Measurements from ENCODE around the gene ZNF74.
"Not testable (repeated sequence)": the region's sequence is repeated elsewhere in the genome, so short reads cannot be mapped to it uniquely, and the experiment has no call there.

The ZNF74 gene

GRCh38 chr22:20393705-20394476 lies at the start of gene ZNF74:
TSS of gene ZNF74 (plus strand) at chr22:20394151. CDS start at chr22:20394629, 478 bp downstream.
- Mint-ChIP-seq H3K36me3 (ENCODE audit: low read depth) (peaks cover 4% of the 10 kb centered on the region), H3K4me3 (peak within 1 kb of the TSS; percentile 88), H3K9me3 (no peaks in the 10 kb centered on the region), H3K27ac (peak within 1 kb of the TSS; percentile 94), H3K4me1 (ENCODE audit: low read depth) (peaks cover 29% of the 10 kb centered on the region), H3K27me3 (no peaks in the 10 kb centered on the region)

- H3K27me3 Mint-ChIP-seq; H3K9me3 Mint-ChIP-seq; H3K27ac Mint-ChIP-seq; H3K36me3 Mint-ChIP-seq (ENCODE audit: low read depth); H3K4me1 Mint-ChIP-seq (ENCODE audit: low read depth); H3K4me3 Mint-ChIP-seq: not testable (repeated sequence)
These were observed 47.4 kb upstream of the ZNF74 start for GRCh38 chr22:20346553-20346952.

- H3K27ac Mint-ChIP-seq; H3K27me3 Mint-ChIP-seq; H3K36me3 Mint-ChIP-seq (ENCODE audit: low read depth); H3K9me3 Mint-ChIP-seq; H3K4me1 Mint-ChIP-seq (ENCODE audit: low read depth); H3K4me3 Mint-ChIP-seq: not testable (repeated sequence)
These were observed 41.4 kb upstream of the ZNF74 start for GRCh38 chr22:20352536-20352935.

GRCh38 chr22:20354238-20354975 lies 39.5 kb upstream of the ZNF74 start:
- Mint-ChIP-seq H3K4me1 (ENCODE audit: low read depth) (no peaks in the 10 kb centered on the region), H3K9me3 (no peaks in the 10 kb centered on the region)

GRCh38 chr22:20355939-20356636 lies 37.9 kb upstream of the ZNF74 start:
- H3K4me1 Mint-ChIP-seq (ENCODE audit: low read depth); H3K4me3 Mint-ChIP-seq; H3K36me3 Mint-ChIP-seq (ENCODE audit: low read depth); H3K27me3 Mint-ChIP-seq; H3K9me3 Mint-ChIP-seq; H3K27ac Mint-ChIP-seq: not testable (repeated sequence)

More at GRCh38 chr22:20354238-20354975, 39.5 kb upstream of the ZNF74 start:
- Mint-ChIP-seq H3K27me3 (no peaks in the 10 kb centered on the region), H3K27ac (no peak overlapping the region), H3K4me3 (no peak overlapping the region), H3K36me3 (ENCODE audit: low read depth) (no peaks in the 10 kb centered on the region)

GRCh38 chr22:20356906-20357305 lies 37.0 kb upstream of the ZNF74 start:
- H3K27me3 Mint-ChIP-seq; H3K9me3 Mint-ChIP-seq; H3K4me3 Mint-ChIP-seq; H3K27ac Mint-ChIP-seq; H3K36me3 Mint-ChIP-seq (ENCODE audit: low read depth); H3K4me1 Mint-ChIP-seq (ENCODE audit: low read depth): not testable (repeated sequence)

GRCh38 chr22:20357967-20358366 lies 36.0 kb upstream of the ZNF74 start:
- H3K4me1 Mint-ChIP-seq (ENCODE audit: low read depth); H3K4me3 Mint-ChIP-seq; H3K27ac Mint-ChIP-seq; H3K9me3 Mint-ChIP-seq; H3K27me3 Mint-ChIP-seq; H3K36me3 Mint-ChIP-seq (ENCODE audit: low read depth): not testable (repeated sequence)

GRCh38 chr22:20358503-20359239 lies 35.3 kb upstream of the ZNF74 start:
- not testable (repeated sequence) for H3K4me3 Mint-ChIP-seq; H3K36me3 Mint-ChIP-seq (ENCODE audit: low read depth); H3K9me3 Mint-ChIP-seq; H3K4me1 Mint-ChIP-seq (ENCODE audit: low read depth); H3K27me3 Mint-ChIP-seq; H3K27ac Mint-ChIP-seq

GRCh38 chr22:20360261-20360660 lies 33.7 kb upstream of the ZNF74 start:
- not testable (repeated sequence) for H3K27ac Mint-ChIP-seq; H3K36me3 Mint-ChIP-seq (ENCODE audit: low read depth); H3K27me3 Mint-ChIP-seq; H3K4me3 Mint-ChIP-seq; H3K9me3 Mint-ChIP-seq
- H3K4me1 Mint-ChIP-seq (ENCODE audit: low read depth): peaks cover 12% of the 10 kb centered on the region

- H3K36me3 Mint-ChIP-seq (ENCODE audit: low read depth); H3K4me3 Mint-ChIP-seq; H3K27ac Mint-ChIP-seq; H3K9me3 Mint-ChIP-seq; H3K27me3 Mint-ChIP-seq: not testable (repeated sequence)
- peaks cover 12% of the 10 kb centered on the region for H3K4me1 Mint-ChIP-seq (ENCODE audit: low read depth)
These were observed 32.8 kb upstream of the ZNF74 start for GRCh38 chr22:20360866-20361751.

GRCh38 chr22:20361752-20362229 lies 32.2 kb upstream of the ZNF74 start:
- H3K9me3 Mint-ChIP-seq; H3K36me3 Mint-ChIP-seq (ENCODE audit: low read depth); H3K27ac Mint-ChIP-seq; H3K4me3 Mint-ChIP-seq; H3K27me3 Mint-ChIP-seq: not testable (repeated sequence)
- H3K4me1 Mint-ChIP-seq (ENCODE audit: low read depth): peaks cover 12% of the 10 kb centered on the region

GRCh38 chr22:20362403-20362802 lies 31.5 kb upstream of the ZNF74 start:
- not testable (repeated sequence) for H3K9me3 Mint-ChIP-seq; H3K27ac Mint-ChIP-seq; H3K36me3 Mint-ChIP-seq (ENCODE audit: low read depth); H3K27me3 Mint-ChIP-seq; H3K4me3 Mint-ChIP-seq
- peaks cover 12% of the 10 kb centered on the region for H3K4me1 Mint-ChIP-seq (ENCODE audit: low read depth)

GRCh38 chr22:20364335-20365260 lies 29.4 kb upstream of the ZNF74 start:
- not testable (repeated sequence) for H3K4me3 Mint-ChIP-seq; H3K27me3 Mint-ChIP-seq; H3K9me3 Mint-ChIP-seq; H3K36me3 Mint-ChIP-seq (ENCODE audit: low read depth)
- Mint-ChIP-seq H3K27ac (peak overlapping the region; percentile 68), H3K4me1 (ENCODE audit: low read depth) (peaks cover 12% of the 10 kb centered on the region)

Data from stimulated activated naive CD8-positive, alpha-beta T cell treated with anti-CD3 and anti-CD28 coated beads, Interleukin-15, Interleukin-2, amounts not matched to agents 100 ng/mL and 50 ng/mL, for 24 hours (primary cell).